ENCODE data around the gene RASAL2. TPM values are rescaled to one million over a fixed set of nuclear protein-coding genes. Genes with fewer than 3 reads are reported as not detected.

The RASAL2 gene
- total RNA-seq, 1 donor from 2014 or later: 44.2 TPM

GRCh38 chr1:178220094-178220493 is 126.2 kb downstream of the RASAL2 start:
- Mint-ChIP-seq H3K27ac (ENCODE audit: unreplicated experiment) (no peak overlapping the region), H3K4me3 (ENCODE audit: unreplicated experiment) (no peak overlapping the region), H3K9me3 (ENCODE audit: unreplicated experiment) (no peaks in the 10 kb centered on the region), H3K27me3 (ENCODE audit: low read depth, unreplicated experiment) (no peaks in the 10 kb centered on the region), H3K4me1 (ENCODE audit: low read depth, unreplicated experiment) (peaks cover 7% of the 10 kb centered on the region), H3K36me3 (ENCODE audit: low read depth, unreplicated experiment) (peaks cover 4% of the 10 kb centered on the region)
- Histone ChIP-seq H3K4me3 (ENCODE audit: insufficient read depth, low read depth, low read length) (no peak overlapping the region), H3K36me3 (ENCODE audit: insufficient read depth, low read length) (no peaks in the 10 kb centered on the region), H3K79me2 (ENCODE audit: insufficient read depth, low read length) (peaks cover 57% of the 10 kb centered on the region), H3K27ac (ENCODE audit: low read depth, low read length) (no peak overlapping the region), H3K9me3 (ENCODE audit: insufficient read depth, low read depth, low read length) (no peaks in the 10 kb centered on the region), H3K27me3 (ENCODE audit: insufficient read depth, low read length) (no peaks in the 10 kb centered on the region), H3K4me2 (ENCODE audit: low read length) (no peak overlapping the region), H2AFZ (ENCODE audit: low read depth, low read length) (no peak overlapping the region), H4K20me1 (ENCODE audit: insufficient read depth, low read length) (peaks cover 12% of the 10 kb centered on the region), H3K9ac (ENCODE audit: low read length) (no peak overlapping the region), H3K4me1 (ENCODE audit: insufficient read depth, low read length) (no peaks in the 10 kb centered on the region)
- TF ChIP-seq EZH2 (IDR thresholded peaks at IDR 0.05; ENCODE audit: insufficient read depth, low read length) (no peak), CTCF (IDR thresholded peaks at IDR 0.05; ENCODE audit: insufficient read depth, low read depth, low read length) (no peak)
- no peak for FAIRE-seq
- DNase-seq (ENCODE audit: low read depth): no peak

- H3K27ac ChIP-seq (ENCODE audit: low read depth, low read length): no peak overlapping the region
- H3K27me3 ChIP-seq (ENCODE audit: insufficient read depth, low read length): no peaks in the 10 kb centered on the region
- H3K4me2 ChIP-seq (ENCODE audit: low read length): no peak overlapping the region
- Mint-ChIP-seq H3K27me3 (ENCODE audit: low read depth, unreplicated experiment) (no peaks in the 10 kb centered on the region), H3K36me3 (ENCODE audit: low read depth, unreplicated experiment) (peaks cover 4% of the 10 kb centered on the region), H3K4me1 (ENCODE audit: low read depth, unreplicated experiment) (peaks cover 8% of the 10 kb centered on the region), H3K9me3 (ENCODE audit: unreplicated experiment) (no peaks in the 10 kb centered on the region), H3K4me3 (ENCODE audit: unreplicated experiment) (no peak overlapping the region), H3K27ac (ENCODE audit: unreplicated experiment) (no peak overlapping the region)
- peaks cover 8% of the 10 kb centered on the region for H4K20me1 ChIP-seq (ENCODE audit: insufficient read depth, low read length)
- no peak overlapping the region for H3K4me3 ChIP-seq (ENCODE audit: insufficient read depth, low read depth, low read length)
- TF ChIP-seq EZH2 (IDR thresholded peaks at IDR 0.05; ENCODE audit: insufficient read depth, low read length): no peak
- no peak for TF ChIP-seq CTCF (IDR thresholded peaks at IDR 0.05; ENCODE audit: insufficient read depth, low read depth, low read length)
- H3K9me3 ChIP-seq (ENCODE audit: insufficient read depth, low read depth, low read length): no peaks in the 10 kb centered on the region
- H3K9ac ChIP-seq (ENCODE audit: low read length): no peak overlapping the region
- H3K4me1 ChIP-seq (ENCODE audit: insufficient read depth, low read length): no peaks in the 10 kb centered on the region
- DNase-seq (ENCODE audit: low read depth) (no peak), FAIRE-seq (no peak)
- no peaks in the 10 kb centered on the region for H3K36me3 ChIP-seq (ENCODE audit: insufficient read depth, low read length)
- peaks cover 80% of the 10 kb centered on the region for H3K79me2 ChIP-seq (ENCODE audit: insufficient read depth, low read length)
- H2AFZ ChIP-seq (ENCODE audit: low read depth, low read length): no peak overlapping the region
Measured at GRCh38 chr1:178223289-178223688, 129.4 kb downstream of the RASAL2 start.

GRCh38 chr1:178224358-178224757 is 130.5 kb downstream of the RASAL2 start:
- DNase-seq (ENCODE audit: low read depth): no peak
- no peak overlapping the region for H3K4me2 ChIP-seq (ENCODE audit: low read length)
- no peak overlapping the region for H3K9ac ChIP-seq (ENCODE audit: low read length)
- no peak for FAIRE-seq
- no peak overlapping the region for H3K27ac Mint-ChIP-seq (ENCODE audit: unreplicated experiment)
- peaks cover 4% of the 10 kb centered on the region for H3K36me3 Mint-ChIP-seq (ENCODE audit: low read depth, unreplicated experiment)
- no peaks in the 10 kb centered on the region for H3K4me1 ChIP-seq (ENCODE audit: insufficient read depth, low read length)
- peaks cover 8% of the 10 kb centered on the region for H3K4me1 Mint-ChIP-seq (ENCODE audit: low read depth, unreplicated experiment)
- peaks cover 8% of the 10 kb centered on the region for H4K20me1 ChIP-seq (ENCODE audit: insufficient read depth, low read length)
- peaks cover 80% of the 10 kb centered on the region for H3K79me2 ChIP-seq (ENCODE audit: insufficient read depth, low read length)
- no peak overlapping the region for H3K27ac ChIP-seq (ENCODE audit: low read depth, low read length)
- no peaks in the 10 kb centered on the region for H3K36me3 ChIP-seq (ENCODE audit: insufficient read depth, low read length)
- no peak overlapping the region for H2AFZ ChIP-seq (ENCODE audit: low read depth, low read length)
- no peaks in the 10 kb centered on the region for H3K9me3 Mint-ChIP-seq (ENCODE audit: unreplicated experiment)
- H3K27me3 ChIP-seq (ENCODE audit: insufficient read depth, low read length): no peaks in the 10 kb centered on the region
- H3K4me3 Mint-ChIP-seq (ENCODE audit: unreplicated experiment): no peak overlapping the region
- no peak for TF ChIP-seq CTCF (IDR thresholded peaks at IDR 0.05; ENCODE audit: insufficient read depth, low read depth, low read length)
- TF ChIP-seq EZH2 (IDR thresholded peaks at IDR 0.05; ENCODE audit: insufficient read depth, low read length): no peak
- no peak overlapping the region for H3K4me3 ChIP-seq (ENCODE audit: insufficient read depth, low read depth, low read length)
- no peaks in the 10 kb centered on the region for H3K27me3 Mint-ChIP-seq (ENCODE audit: low read depth, unreplicated experiment)
- no peaks in the 10 kb centered on the region for H3K9me3 ChIP-seq (ENCODE audit: insufficient read depth, low read depth, low read length)
